ENCODE data around the gene TCP11L1. TPM values are rescaled to one million over a fixed set of nuclear protein-coding genes. Genes with fewer than 3 reads are reported as not detected.

TCP11L1 gene
- total RNA-seq, 1 donor from 2014 or later: 18.1 TPM

DNA sequence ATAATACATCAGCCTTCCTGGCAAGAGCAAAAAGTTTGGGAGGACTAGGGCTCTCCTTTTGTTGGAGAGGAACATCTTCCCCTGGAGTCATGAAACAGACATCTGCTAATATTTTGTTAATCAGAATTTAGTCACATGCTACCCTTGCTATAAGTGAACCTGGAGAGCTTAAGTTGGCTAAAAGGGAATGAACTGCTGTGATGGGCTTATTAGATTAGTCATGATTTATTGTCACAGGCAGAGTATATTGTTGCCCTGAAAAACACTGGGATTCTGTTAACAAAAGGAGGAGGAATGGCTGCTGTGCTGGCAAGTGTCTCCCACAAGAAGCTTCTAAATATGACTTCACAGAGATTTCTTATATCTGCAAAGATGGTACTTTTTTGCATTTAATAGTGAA, 16.0 kb downstream of the TCP11L1 start:
- TF ChIP-seq CTCF (IDR thresholded peaks at IDR 0.05): no peak
- no peaks in the 10 kb centered on the region for H3K4me1 ChIP-seq
- H3K27me3 ChIP-seq (ENCODE audit: low read depth): no peaks in the 10 kb centered on the region
- H3K4me3 ChIP-seq: no peak overlapping the region
- no peak overlapping the region for H3K27ac ChIP-seq
- peaks cover 45% of the 10 kb centered on the region for H3K36me3 ChIP-seq
- H3K9me3 ChIP-seq: no peaks in the 10 kb centered on the region
- ATAC-seq (no peak), DNase-seq (no peak)
- intact Hi-C loops (cut with DNase I): no loop called here

DNA sequence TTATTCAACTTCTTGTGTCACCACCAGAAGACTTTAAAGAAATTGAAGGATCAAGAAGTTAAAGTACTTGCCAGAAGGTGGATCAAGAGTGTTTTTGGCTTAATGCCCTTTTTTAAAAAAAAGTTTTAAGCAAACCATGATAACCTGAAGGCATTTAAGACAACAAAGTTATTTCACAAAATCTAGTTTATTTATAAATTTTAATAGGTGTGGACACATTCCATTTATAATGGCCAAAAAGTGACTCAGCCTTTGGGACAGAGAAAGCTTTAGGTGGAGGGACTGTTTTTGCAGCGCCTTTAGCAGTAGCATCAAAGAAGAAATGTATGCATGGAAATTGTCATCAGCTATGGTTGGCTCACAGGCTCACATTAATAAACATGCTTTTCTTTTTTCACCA, 17.9 kb downstream of the TCP11L1 start:
- TF ChIP-seq CTCF (IDR thresholded peaks at IDR 0.05): no peak
- H3K36me3 ChIP-seq: peaks cover 64% of the 10 kb centered on the region
- H3K4me3 ChIP-seq: no peak overlapping the region
- no peaks in the 10 kb centered on the region for H3K27me3 ChIP-seq (ENCODE audit: low read depth)
- H3K4me1 ChIP-seq: no peaks in the 10 kb centered on the region
- intact Hi-C loops (cut with DNase I): no loop called here
- DNase-seq (no peak), ATAC-seq (no peak)
- H3K9me3 ChIP-seq: no peaks in the 10 kb centered on the region
- no peak overlapping the region for H3K27ac ChIP-seq

GRCh38 chr11:33059331-33060007, 20.1 kb downstream of the TCP11L1 start:
- Histone ChIP-seq H3K27me3 (ENCODE audit: low read depth) (no peaks in the 10 kb centered on the region), H3K9me3 (no peaks in the 10 kb centered on the region), H3K4me3 (no peak overlapping the region), H3K27ac (no peak overlapping the region), H3K4me1 (peaks cover 14% of the 10 kb centered on the region), H3K36me3 (peaks cover 74% of the 10 kb centered on the region)
- intact Hi-C loops (cut with DNase I): loop anchor here (5.0 kb wide), 1 partner anchor 97 kb away; no protein-coding TSS in a partner anchor
- ATAC-seq (no peak), DNase-seq (no peak)
- no peak for TF ChIP-seq CTCF (IDR thresholded peaks at IDR 0.05)

- peaks cover 21% of the 10 kb centered on the region for H3K4me1 ChIP-seq
- ATAC-seq: no peak
Measured at GRCh38 chr11:33060271-33060670, 20.9 kb downstream of the TCP11L1 start.

DNA sequence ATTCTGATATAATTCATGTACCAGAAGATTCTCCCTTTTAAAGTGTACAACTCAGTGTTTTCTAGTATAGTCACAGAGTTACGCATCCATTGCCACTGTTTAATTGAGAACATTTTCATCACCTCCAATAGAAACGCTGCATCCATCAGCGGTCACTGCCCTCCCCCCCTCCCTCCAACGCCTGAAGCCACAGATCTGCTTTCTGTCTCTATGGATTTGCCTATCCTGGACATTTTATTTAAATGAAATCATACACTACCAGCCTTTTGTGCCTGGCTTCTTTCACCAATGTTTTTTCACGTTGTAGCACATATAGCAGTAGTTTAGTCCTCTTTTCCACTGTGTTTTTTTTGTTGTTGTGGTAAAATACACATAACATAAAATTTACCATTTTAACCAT, 22.8 kb downstream of the TCP11L1 start:
- H3K27ac ChIP-seq: no peak overlapping the region
- no peaks in the 10 kb centered on the region for H3K27me3 ChIP-seq (ENCODE audit: low read depth)
- ATAC-seq: no peak

More at GRCh38 chr11:33060271-33060670, 20.9 kb downstream of the TCP11L1 start:
- no peak for TF ChIP-seq CTCF (IDR thresholded peaks at IDR 0.05)
- Histone ChIP-seq H3K9me3 (no peaks in the 10 kb centered on the region), H3K36me3 (peaks cover 67% of the 10 kb centered on the region), H3K27ac (no peak overlapping the region), H3K4me3 (no peak overlapping the region), H3K27me3 (ENCODE audit: low read depth) (no peaks in the 10 kb centered on the region)
- intact Hi-C loops (cut with DNase I): loop anchor here (5.0 kb wide), 1 partner anchor 98 kb away; no protein-coding TSS in a partner anchor
- DNase-seq: no peak

More for the DNA sequence above, 22.8 kb downstream of the TCP11L1 start:
- peaks cover 79% of the 10 kb centered on the region for H3K36me3 ChIP-seq
- H3K4me1 ChIP-seq: peaks cover 21% of the 10 kb centered on the region
- DNase-seq: no peak
- TF ChIP-seq CTCF (IDR thresholded peaks at IDR 0.05): no peak
- H3K9me3 ChIP-seq: no peaks in the 10 kb centered on the region
- no peak overlapping the region for H3K4me3 ChIP-seq
- intact Hi-C loops (cut with DNase I): loop anchor here (5.0 kb wide), 1 partner anchor 100 kb away; no protein-coding TSS in a partner anchor

All from lower lobe of right lung (tissue), 2 donors.